Measurements from ENCODE around the gene TANGO6.

TANGO6 gene

GRCh38 chr16:69017036-69017783, 173.9 kb downstream of the TANGO6 start:
- no peaks in the 10 kb centered on the region for H4K20me1 ChIP-seq (ENCODE audit: insufficient read depth, low read length)
- TF ChIP-seq CTCF (IDR thresholded peaks at IDR 0.05; ENCODE audit: low read length) (no peak), EZH2phosphoT487 (IDR thresholded peaks at IDR 0.05; ENCODE audit: low read length) (no peak), EZH2 (optimal IDR thresholded peaks at IDR 0.05; ENCODE audit: low read depth, low read length) (no peak)
- no peak overlapping the region for H3K9ac ChIP-seq (ENCODE audit: low read length)
- no peak overlapping the region for H3K27ac ChIP-seq (ENCODE audit: low read length)
- DNase-seq, result no peak
- H3K4me1 ChIP-seq (ENCODE audit: low read length), result no peaks in the 10 kb centered on the region
- no peak overlapping the region for H2AFZ ChIP-seq (ENCODE audit: low read length)
- no peak overlapping the region for H3K4me3 ChIP-seq (ENCODE audit: low read length)
- H3K79me2 ChIP-seq (ENCODE audit: low read length), result no peaks in the 10 kb centered on the region
- no peaks in the 10 kb centered on the region for H3K27me3 ChIP-seq (replicated peaks; ENCODE audit: insufficient read depth, low read length)
- no peak overlapping the region for H3K4me2 ChIP-seq (ENCODE audit: low read depth, low read length)
- no peaks in the 10 kb centered on the region for H3K9me3 ChIP-seq (replicated peaks; ENCODE audit: insufficient read depth, low read length)
- H3K36me3 ChIP-seq (replicated peaks; ENCODE audit: insufficient read depth, low read length), result no peaks in the 10 kb centered on the region
- H3F3A ChIP-seq (ENCODE audit: insufficient read depth, low read length), result no peaks in the 10 kb centered on the region
- H3K9me2 ChIP-seq (replicated peaks; ENCODE audit: insufficient read depth, low read length), result no peaks in the 10 kb centered on the region

- no peaks in the 10 kb centered on the region for H3K79me2 ChIP-seq (ENCODE audit: low read length)
- H3K9ac ChIP-seq (ENCODE audit: low read length), result no peak overlapping the region
- no peak overlapping the region for H3K4me3 ChIP-seq (ENCODE audit: low read length)
- DNase-seq, result no peak
- H3K9me3 ChIP-seq (replicated peaks; ENCODE audit: insufficient read depth, low read length), result no peaks in the 10 kb centered on the region
- H3K9me2 ChIP-seq (replicated peaks; ENCODE audit: insufficient read depth, low read length), result no peaks in the 10 kb centered on the region
- H3K27ac ChIP-seq (ENCODE audit: low read length), result no peak overlapping the region
- H3K27me3 ChIP-seq (replicated peaks; ENCODE audit: insufficient read depth, low read length), result no peaks in the 10 kb centered on the region
- no peak overlapping the region for H3K4me2 ChIP-seq (ENCODE audit: low read depth, low read length)
- TF ChIP-seq EZH2phosphoT487 (IDR thresholded peaks at IDR 0.05; ENCODE audit: low read length) (no peak), CTCF (IDR thresholded peaks at IDR 0.05; ENCODE audit: low read length) (no peak), EZH2 (optimal IDR thresholded peaks at IDR 0.05; ENCODE audit: low read depth, low read length) (no peak)
- H3K4me1 ChIP-seq (ENCODE audit: low read length), result no peaks in the 10 kb centered on the region
- no peaks in the 10 kb centered on the region for H3K36me3 ChIP-seq (replicated peaks; ENCODE audit: insufficient read depth, low read length)
- no peak overlapping the region for H2AFZ ChIP-seq (ENCODE audit: low read length)
- H4K20me1 ChIP-seq (ENCODE audit: insufficient read depth, low read length), result no peaks in the 10 kb centered on the region
- no peaks in the 10 kb centered on the region for H3F3A ChIP-seq (ENCODE audit: insufficient read depth, low read length)
These were observed 176.5 kb downstream of the TANGO6 start for GRCh38 chr16:69019811-69020210.

- Histone ChIP-seq H3K9ac (ENCODE audit: low read length) (no peak overlapping the region), H3K9me3 (replicated peaks; ENCODE audit: insufficient read depth, low read length) (no peaks in the 10 kb centered on the region), H4K20me1 (ENCODE audit: insufficient read depth, low read length) (no peaks in the 10 kb centered on the region), H2AFZ (ENCODE audit: low read length) (no peak overlapping the region), H3K4me3 (ENCODE audit: low read length) (no peak overlapping the region), H3K4me1 (ENCODE audit: low read length) (no peaks in the 10 kb centered on the region), H3K36me3 (replicated peaks; ENCODE audit: insufficient read depth, low read length) (no peaks in the 10 kb centered on the region), H3K27me3 (replicated peaks; ENCODE audit: insufficient read depth, low read length) (no peaks in the 10 kb centered on the region), H3K9me2 (replicated peaks; ENCODE audit: insufficient read depth, low read length) (no peaks in the 10 kb centered on the region), H3K27ac (ENCODE audit: low read length) (no peak overlapping the region), H3K79me2 (ENCODE audit: low read length) (no peaks in the 10 kb centered on the region), H3K4me2 (ENCODE audit: low read depth, low read length) (no peak overlapping the region), H3F3A (ENCODE audit: insufficient read depth, low read length) (no peaks in the 10 kb centered on the region)
- DNase-seq, result no peak
- TF ChIP-seq EZH2 (optimal IDR thresholded peaks at IDR 0.05; ENCODE audit: low read depth, low read length) (no peak), EZH2phosphoT487 (IDR thresholded peaks at IDR 0.05; ENCODE audit: low read length) (no peak), CTCF (IDR thresholded peaks at IDR 0.05; ENCODE audit: low read length) (no peak)
These were observed 185.8 kb downstream of the TANGO6 start for GRCh38 chr16:69029121-69029520.

All from MM.1S (cell line).